ENCODE measurements around the gene AGXT2.

Gene AGXT2

GRCh38 chr5:34959323-34959722 lies 88.4 kb downstream of the AGXT2 start:
- no peak for DNase-seq (ENCODE audit: low spot score)

GRCh38 chr5:34957857-34958690 lies 89.7 kb downstream of the AGXT2 start:
- DNase-seq (ENCODE audit: low spot score): no peak

GRCh38 chr5:34957321-34957720 lies 90.4 kb downstream of the AGXT2 start:
- no peak for DNase-seq (ENCODE audit: low spot score)

All from ecto neural progenitor cell (in vitro differentiated cells).